H1 (cell line): ENCODE results near the gene EIF1B. TPM values are rescaled to one million over a fixed set of nuclear protein-coding genes. Genes with fewer than 3 reads are reported as not detected.

Experiments
- CTCF ChIA-PET: fragments of 300-600 bp; sonication (Branson Sonifier 250); formaldehyde crosslinking; loops from one replicate; lab custom pipeline; 2021; ENCODE audit not compliant: partially characterized antibody; lab: Charles Lee
- POLR2A ChIA-PET: fragments of 300-600 bp; sonication (Branson Sonifier 250); formaldehyde crosslinking; loops from one replicate; lab custom pipeline; 2021; ENCODE audit warnings: inconsistent platforms; ENCODE audit not compliant: partially characterized antibody; lab: Charles Lee
- DNase-seq, 2 experiments: peaks; one replicate each; pipeline versions ENCODE4 v3.0.0 to v3.0.0-alpha.2; 2010 to 2022; ENCODE audit warnings: low spot score in 2 of 2, low read depth in 1 of 2, mixed read lengths in 1 of 2
- FAIRE-seq: peaks from 2 replicates; lab custom pipeline; 2011; peaks lifted over from hg19 to GRCh38; lab: Jason Lieb, UNC
- H2AFZ ChIP-seq: 2 replicates; pipeline ENCODE4 v1.8.1; 2012; ENCODE audit warnings: low read length, inconsistent platforms
- H2AK5ac ChIP-seq: 2 replicates; pipeline ENCODE4 v1.6.1; 2013; ENCODE audit warnings: low read depth, low read length
- H2BK120ac ChIP-seq: replicated peaks from 2 replicates; pipeline ENCODE3; 2013; ENCODE audit warnings: low read depth, low read length, inconsistent platforms
- H2BK12ac ChIP-seq: 2 replicates; pipeline ENCODE4 v1.6.1; 2013; ENCODE audit warnings: low read depth, low read length
- H2BK15ac ChIP-seq: 2 replicates; pipeline ENCODE4 v1.6.1; 2013; ENCODE audit warnings: low read length
- H2BK20ac ChIP-seq: 2 replicates; pipeline ENCODE4 v1.6.1; 2013; ENCODE audit warnings: low read length
- H2BK5ac ChIP-seq: 2 replicates; pipeline ENCODE4 v1.6.1; 2013; ENCODE audit warnings: low read depth, low read length
- H3K14ac ChIP-seq: 2 replicates; pipeline ENCODE4 v1.6.1; 2013; ENCODE audit warnings: inconsistent platforms; ENCODE audit not compliant: insufficient read length
- H3K18ac ChIP-seq: 2 replicates; pipeline ENCODE4 v1.6.1; 2013; ENCODE audit warnings: low read length; ENCODE audit errors: extremely low read depth
- H3K23ac ChIP-seq: 2 replicates; pipeline ENCODE4 v1.6.1; 2013; ENCODE audit warnings: inconsistent platforms; ENCODE audit not compliant: insufficient read length
- H3K23me2 ChIP-seq: 2 replicates; pipeline ENCODE4 v1.6.1; 2013; ENCODE audit warnings: low read depth, low read length
- H3K27ac ChIP-seq: 2 replicates; pipeline ENCODE4 v1.6.1; 2011; ENCODE audit warnings: low read depth, low read length, inconsistent platforms
- H3K27me3 ChIP-seq, 4 experiments: replicated peaks in 1 of 4; 1 replicate in 1 of 4; 2 replicates in 3 of 4; pipeline versions ENCODE4 v1.6.1 to v1.8.1; 2011 to 2013; ENCODE audit warnings: low read length in 3 of 4, mild to moderate bottlenecking in 3 of 4, inconsistent platforms in 2 of 4, mixed read lengths in 2 of 4, moderate library complexity in 1 of 4; ENCODE audit not compliant: control insufficient read depth in 3 of 4, insufficient read depth in 3 of 4; ENCODE audit errors: extremely low read depth in 1 of 4
- H3K36me3 ChIP-seq, 4 experiments: 2 replicates each; pipeline versions ENCODE4 v1.6.1 to v1.8.1; 2011 to 2013; ENCODE audit warnings: mild to moderate bottlenecking in 4 of 4, low read length in 3 of 4, moderate library complexity in 2 of 4, control low read depth in 1 of 4, inconsistent platforms in 1 of 4; ENCODE audit not compliant: insufficient read depth in 4 of 4, control insufficient read depth in 2 of 4
- H3K4ac ChIP-seq: replicated peaks from 2 replicates; pipeline ENCODE3; 2013; ENCODE audit warnings: low read length, low read depth, mixed read lengths, inconsistent platforms; ENCODE audit not compliant: insufficient read length
- H3K4me1 ChIP-seq, 4 experiments: replicated peaks in 1 of 4; 1 replicate in 1 of 4; 2 replicates in 3 of 4; pipeline versions ENCODE4 v1.6.1 to v1.8.1; 2011 to 2013; ENCODE audit warnings: low read length in 3 of 4, inconsistent platforms in 2 of 4, mixed read lengths in 1 of 4; ENCODE audit not compliant: insufficient read depth in 4 of 4, control insufficient read depth in 3 of 4
- H3K4me2 ChIP-seq, 2 experiments: 2 replicates each; pipeline versions ENCODE4 v1.6.1 to v1.8.1; 2011 to 2013; ENCODE audit warnings: low read depth in 2 of 2, low read length in 2 of 2, control low read depth in 1 of 2, inconsistent platforms in 1 of 2, mild to moderate bottlenecking in 1 of 2; ENCODE audit not compliant: insufficient read depth in 1 of 2
- H3K4me3 ChIP-seq, 4 experiments: fragments of 200-600, 300-600 bp in 1 of 4; sonication (generic), shearing (Covaris generic), sonication (Bioruptor Twin) in 1 of 4; 2 replicates each; pipeline versions ENCODE4 v1.5.1 to v1.8.1; 2011 to 2016; ENCODE audit warnings: low read length in 4 of 4, low read depth in 3 of 4, control low read depth in 2 of 4, inconsistent platforms in 2 of 4, mild to moderate bottlenecking in 2 of 4, mixed read lengths in 1 of 4, moderate library complexity in 1 of 4; ENCODE audit not compliant: insufficient read depth in 2 of 4; ENCODE audit errors: extremely low read depth in 1 of 4
- H3K56ac ChIP-seq: replicated peaks from 2 replicates; pipeline ENCODE3; 2013; ENCODE audit warnings: low read depth, mild to moderate bottlenecking, mixed read lengths, low read length, inconsistent platforms; ENCODE audit not compliant: insufficient read length
- H3K79me1 ChIP-seq: 2 replicates; pipeline ENCODE4 v1.6.1; 2013; ENCODE audit warnings: low read depth, low read length, control low read depth
- H3K79me2 ChIP-seq, 2 experiments: 2 replicates each; pipeline versions ENCODE4 v1.6.1 to v1.8.1; 2012 to 2013; ENCODE audit warnings: low read length in 2 of 2, mild to moderate bottlenecking in 2 of 2, inconsistent platforms in 1 of 2; ENCODE audit not compliant: insufficient read depth in 2 of 2, control insufficient read depth in 1 of 2
- H3K9ac ChIP-seq, 4 experiments: replicated peaks in 1 of 4; 1 replicate in 1 of 4; 2 replicates in 3 of 4; pipeline versions ENCODE4 v1.6.1 to v1.8.1; 2011 to 2013; ENCODE audit warnings: low read depth in 3 of 4, low read length in 3 of 4, control low read depth in 2 of 4, mild to moderate bottlenecking in 2 of 4, moderate library complexity in 2 of 4, inconsistent platforms in 1 of 4; ENCODE audit errors: extremely low read depth in 1 of 4
- H3K9me3 ChIP-seq, 2 experiments: 2 replicates each; pipeline versions ENCODE4 v1.6.1 to v1.8.1; 2012 to 2013; ENCODE audit warnings: mild to moderate bottlenecking in 2 of 2, moderate library complexity in 2 of 2, control low read depth in 1 of 2, inconsistent platforms in 1 of 2, low read depth in 1 of 2, low read length in 1 of 2, mixed read lengths in 1 of 2; ENCODE audit not compliant: insufficient read depth in 2 of 2
- H4K20me1 ChIP-seq, 2 experiments: replicated peaks in 1 of 2; 2 replicates each; pipeline versions ENCODE3 to v1.8.1; 2011 to 2013; ENCODE audit warnings: inconsistent platforms in 2 of 2, low read length in 2 of 2, mild to moderate bottlenecking in 1 of 2; ENCODE audit not compliant: insufficient read depth in 2 of 2, control insufficient read depth in 1 of 2
- H4K5ac ChIP-seq: 2 replicates; pipeline ENCODE4 v1.6.1; 2013; ENCODE audit warnings: low read length, low read depth, mixed read lengths, inconsistent platforms; ENCODE audit not compliant: insufficient read length
- H4K8ac ChIP-seq: 2 replicates; pipeline ENCODE4 v1.8.0; 2013; ENCODE audit warnings: mild to moderate bottlenecking, moderate library complexity, low read length, inconsistent platforms; ENCODE audit not compliant: insufficient read depth; ENCODE audit errors: extremely low read depth
- H4K91ac ChIP-seq: replicated peaks from 2 replicates; pipeline ENCODE3; 2013; ENCODE audit warnings: low read length, mixed read lengths, inconsistent platforms; ENCODE audit not compliant: insufficient read length
- BACH1 ChIP-seq: IDR thresholded peaks from 2 replicates; pipeline ENCODE4 v1.6.1; 2012; ENCODE audit warnings: low read length, improper control_type of control experiment
- CTBP2 ChIP-seq: IDR thresholded peaks from 2 replicates; pipeline ENCODE4 v1.7.0; 2011; ENCODE audit warnings: borderline replicate concordance, mild to moderate bottlenecking, moderate library complexity, mixed read lengths, low read length; ENCODE audit not compliant: insufficient read depth, insufficient read length
- PHF8 ChIP-seq: fragments of 200-600 bp; sonication (generic); conservative IDR thresholded peaks from 2 replicates; pipeline ENCODE4 v1.7.1; 2012; ENCODE audit warnings: low read depth, mild to moderate bottlenecking, inconsistent platforms, low read length, moderate library complexity
- POLR2AphosphoS5 ChIP-seq: IDR thresholded peaks from 2 replicates; pipeline ENCODE4 v1.6.1; 2011; ENCODE audit warnings: low read depth, low read length
- RFX5 ChIP-seq: IDR thresholded peaks from 2 replicates; pipeline ENCODE4 v1.6.1; 2011; ENCODE audit warnings: low read depth, low read length, improper control_type of control experiment, borderline replicate concordance
- SRF ChIP-seq: IDR thresholded peaks from 2 replicates; pipeline ENCODE4 v1.6.1; 2011; ENCODE audit warnings: mild to moderate bottlenecking, low read depth, low read length, moderate library complexity
- TAF1 ChIP-seq: IDR thresholded peaks from 2 replicates; pipeline ENCODE4 v1.6.1; 2011; ENCODE audit warnings: mild to moderate bottlenecking, low read depth, low read length
- WGBS, 2 experiments: shearing (Covaris generic) in 1 of 2; methylation state at CpG; one replicate each; pipeline versions ENCODE4 v1.1.6 to v1.1.7; 2013 to 2015; ENCODE audit warnings: low lambda C conversion rate in 2 of 2, mixed read lengths in 2 of 2, inconsistent platforms in 1 of 2, low coverage in 1 of 2, missing lambda C conversion rate in 1 of 2; ENCODE audit not compliant: insufficient replicate concordance in 2 of 2, insufficient coverage in 1 of 2, insufficient read length in 1 of 2; ENCODE audit errors: extremely low coverage in 1 of 2, missing lambda C conversion rate in 1 of 2; 5-methylcytosine and 5-hydroxymethylcytosine counted together
- polyA plus RNA-seq, 7 experiments: library from polyadenylated mRNA; depleted of rRNA in 3 of 7; stranded (reverse) in 5 of 7; unstranded in 2 of 7; fragments of >200 nt in 5 of 7; fragments of 200-250 nt in 2 of 7; gene quantifications; 1 replicate in 5 of 7; 2 replicates in 1 of 7; 4 replicates in 1 of 7; pipeline versions ENCODE4 v1.2.1 to v1.2.3, GENCODE V29; 2011 to 2013; ENCODE audit warnings: missing spikeins in 2 of 7, mixed read lengths in 2 of 7
- total RNA-seq: library from RNA; stranded (reverse); fragmentation: NEBNext Ultra II Directional; extraction: Animal tissue kit (Norgen Biotek cat#: 25700); gene quantifications from 2 replicates; pipeline ENCODE4 v1.2.1, GENCODE V29; 2021
- TF ChIP-seq, protein P1 (sequence below): IDR thresholded peaks from 2 replicates; pipeline ENCODE4 v1.6.1; 2011; ENCODE audit warnings: low read depth, mild to moderate bottlenecking, low read length; ENCODE audit not compliant: insufficient read depth
- TF ChIP-seq, protein P2 (sequence below), 3 experiments: IDR thresholded peaks; 1 replicate in 2 of 3; 2 replicates in 1 of 3; pipeline versions ENCODE4 v1.5.1 to v1.6.1; 2011; ENCODE audit warnings: low read length in 3 of 3, mild to moderate bottlenecking in 3 of 3, inconsistent platforms in 2 of 3, low read depth in 1 of 3, moderate library complexity in 1 of 3; ENCODE audit not compliant: insufficient read depth in 1 of 3; ENCODE audit errors: control extremely low read depth in 1 of 3

The EIF1B gene
- total and polyA plus RNA-seq, 2 of the 8 experiments (the other 6 are each of a cell fraction or from before 2014, with no cell fraction given), result 42.4 to 115 TPM

DNA sequence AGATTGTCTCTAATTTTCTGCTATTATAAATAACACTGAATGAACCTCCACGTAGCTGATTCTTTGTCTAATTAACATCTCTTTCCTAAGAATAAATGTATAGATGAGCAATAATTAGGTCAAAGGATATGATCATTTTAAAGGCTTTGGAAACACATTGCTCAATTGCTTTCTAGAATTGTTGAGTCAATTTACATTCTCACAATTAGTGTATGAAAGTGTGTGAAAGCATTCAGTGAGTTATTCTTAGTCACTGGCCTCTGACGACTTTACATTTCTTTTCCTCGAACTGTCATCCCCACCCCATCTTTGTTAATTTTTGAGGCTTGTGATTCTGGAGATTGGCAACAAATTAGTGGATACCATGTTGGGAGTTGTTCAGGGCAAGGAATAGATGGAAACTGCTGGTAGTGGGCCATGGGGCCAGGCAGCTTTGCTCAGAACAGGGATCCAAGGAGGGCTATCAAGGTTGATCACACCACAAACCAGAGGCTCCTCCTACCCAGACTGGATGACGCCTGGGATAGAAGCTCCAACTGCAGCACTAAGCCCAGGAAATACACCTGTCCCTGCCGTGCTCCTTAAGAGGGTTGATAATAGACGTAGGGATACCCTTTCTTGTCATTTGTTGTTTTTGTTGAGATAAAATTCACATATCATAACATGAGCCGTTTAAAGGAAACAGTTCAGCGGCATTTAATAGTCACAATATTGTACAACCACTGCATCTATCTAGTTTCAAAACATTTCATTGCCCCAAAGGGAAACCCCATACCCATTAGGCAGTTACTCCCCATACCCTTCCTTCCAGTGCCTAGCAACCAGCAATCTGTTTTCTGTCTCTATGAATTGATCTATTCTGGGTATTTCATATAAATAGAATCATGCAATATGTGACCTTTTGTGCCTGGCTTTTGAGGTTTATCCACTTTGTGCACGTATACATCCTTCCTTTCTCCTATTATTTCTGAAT lies 27.9 kb downstream of the EIF1B start:
- Histone ChIP-seq H4K8ac (no peak overlapping the region), H3K27me3 (no peaks in the 10 kb centered on the region), H3K9ac (no peak overlapping the region), H2AK5ac (no peak overlapping the region), H4K91ac (no peak overlapping the region), H3K14ac (no peak overlapping the region), H4K20me1 (no peaks in the 10 kb centered on the region), H2AFZ (no peak overlapping the region), H2BK15ac (no peak overlapping the region), H4K5ac (no peak overlapping the region), H3K79me2 (no peaks in the 10 kb centered on the region), H3K9me3 (no peaks in the 10 kb centered on the region), H3K23me2 (no peaks in the 10 kb centered on the region), H3K4me1 (no peaks in the 10 kb centered on the region), H3K4me2 (no peak overlapping the region), H3K36me3 (no peaks in the 10 kb centered on the region), H3K4ac (no peak overlapping the region), H3K18ac (no peak overlapping the region), H3K56ac (no peak overlapping the region), H2BK20ac (no peak overlapping the region), H3K23ac (no peak overlapping the region), H2BK12ac (no peak overlapping the region), H3K79me1 (no peaks in the 10 kb centered on the region), H3K4me3 (no peak overlapping the region), H3K27ac (no peak overlapping the region), H2BK120ac (no peak overlapping the region), H2BK5ac (no peak overlapping the region)
- DNase-seq (no peak), FAIRE-seq (no peak)
- CTCF ChIA-PET, result no interaction called here
- POLR2A ChIA-PET, result interaction anchor here (0.5 kb wide), 1 partner anchor 457 kb away, joined by 3 read pairs; no protein-coding TSS in a partner anchor
- 77% methylated on average over 9 of the region's 9 CpGs; no CpG with 5 or more reads in 1 of the 2 experiments for WGBS, 2 experiments
- TF ChIP-seq PHF8 (no peak), CTBP2 (no peak), TAF1 (no peak), SRF (no peak), RFX5 (no peak), BACH1 (no peak), POLR2AphosphoS5 (no peak)
- TF ChIP-seq, protein P1, sequence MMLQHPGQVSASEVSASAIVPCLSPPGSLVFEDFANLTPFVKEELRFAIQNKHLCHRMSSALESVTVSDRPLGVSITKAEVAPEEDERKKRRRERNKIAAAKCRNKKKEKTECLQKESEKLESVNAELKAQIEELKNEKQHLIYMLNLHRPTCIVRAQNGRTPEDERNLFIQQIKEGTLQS, result no peak
- TF ChIP-seq, protein P2, sequence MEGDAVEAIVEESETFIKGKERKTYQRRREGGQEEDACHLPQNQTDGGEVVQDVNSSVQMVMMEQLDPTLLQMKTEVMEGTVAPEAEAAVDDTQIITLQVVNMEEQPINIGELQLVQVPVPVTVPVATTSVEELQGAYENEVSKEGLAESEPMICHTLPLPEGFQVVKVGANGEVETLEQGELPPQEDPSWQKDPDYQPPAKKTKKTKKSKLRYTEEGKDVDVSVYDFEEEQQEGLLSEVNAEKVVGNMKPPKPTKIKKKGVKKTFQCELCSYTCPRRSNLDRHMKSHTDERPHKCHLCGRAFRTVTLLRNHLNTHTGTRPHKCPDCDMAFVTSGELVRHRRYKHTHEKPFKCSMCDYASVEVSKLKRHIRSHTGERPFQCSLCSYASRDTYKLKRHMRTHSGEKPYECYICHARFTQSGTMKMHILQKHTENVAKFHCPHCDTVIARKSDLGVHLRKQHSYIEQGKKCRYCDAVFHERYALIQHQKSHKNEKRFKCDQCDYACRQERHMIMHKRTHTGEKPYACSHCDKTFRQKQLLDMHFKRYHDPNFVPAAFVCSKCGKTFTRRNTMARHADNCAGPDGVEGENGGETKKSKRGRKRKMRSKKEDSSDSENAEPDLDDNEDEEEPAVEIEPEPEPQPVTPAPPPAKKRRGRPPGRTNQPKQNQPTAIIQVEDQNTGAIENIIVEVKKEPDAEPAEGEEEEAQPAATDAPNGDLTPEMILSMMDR (IDR thresholded peaks at IDR 0.05; ENCODE audit: control extremely low read depth in 1 of 3, insufficient read depth in 1 of 3, low read depth in 1 of 3, low read length in 3 of 3), result no peak
